ENCODE results near the gene NOP16. TPM values are rescaled to one million over a fixed set of nuclear protein-coding genes. Genes with fewer than 3 reads are reported as not detected.

The NOP16 gene
- polyA plus RNA-seq, 1 donor: 27.6 TPM

- no peak for DNase-seq
- no CpG with 5 or more reads among the region's 13 CpGs for WGBS (ENCODE audit: insufficient coverage, low lambda C conversion rate)
- Histone ChIP-seq H3K4me3 (ENCODE audit: low read length) (no peak overlapping the region), H3K27me3 (ENCODE audit: control insufficient read depth, insufficient read depth, low read length) (peaks cover 5% of the 10 kb centered on the region), H3K9me3 (ENCODE audit: control insufficient read depth, low read depth, low read length) (no peaks in the 10 kb centered on the region), H3K36me3 (ENCODE audit: control insufficient read depth, insufficient read depth, low read length) (peaks cover 10% of the 10 kb centered on the region), H3K4me1 (ENCODE audit: control insufficient read depth, insufficient read depth, low read length) (no peaks in the 10 kb centered on the region), H3K27ac (ENCODE audit: low read length) (no peak overlapping the region)
Observed at GRCh38 chr5:176371621-176372539, 16.5 kb downstream of the NOP16 start.

DNA sequence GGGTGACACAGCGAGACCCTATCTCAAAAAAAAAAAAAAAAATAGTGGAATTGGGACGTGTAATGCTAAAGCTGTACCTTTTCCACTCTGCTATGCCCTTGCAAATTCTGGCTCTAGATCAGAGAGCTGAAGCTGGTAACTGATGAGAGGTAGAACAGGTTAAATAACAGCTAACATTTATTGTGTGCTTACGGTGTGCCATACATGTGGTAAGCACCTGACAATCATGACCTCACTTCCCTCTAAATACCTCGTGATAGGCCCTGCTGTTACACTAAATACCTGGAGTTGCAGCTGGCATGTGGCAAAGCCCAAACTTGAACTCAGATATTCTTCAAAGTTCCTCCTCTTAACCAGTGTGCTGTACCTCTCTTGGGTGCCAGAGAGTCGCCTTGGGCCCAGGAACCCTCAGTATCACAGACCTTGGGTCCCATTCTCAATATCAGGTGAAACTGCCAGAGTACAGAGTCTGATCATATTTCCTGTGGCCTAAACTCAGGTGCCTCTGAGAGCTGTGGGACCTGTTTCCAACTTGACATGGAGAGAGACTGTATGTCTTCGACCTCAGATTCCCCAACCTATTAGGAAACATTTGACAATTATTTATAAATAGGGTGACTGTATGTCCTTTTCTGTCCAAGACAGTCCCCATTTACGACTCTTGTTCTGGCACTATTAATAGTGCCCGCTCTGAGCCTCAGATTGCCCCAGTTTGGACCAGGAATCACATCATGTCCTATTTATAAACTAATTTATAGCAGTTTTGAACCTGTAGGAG lies 18.3 kb downstream of the NOP16 start:
- peaks cover 17% of the 10 kb centered on the region for H3K27me3 ChIP-seq (ENCODE audit: control insufficient read depth, insufficient read depth, low read length)
- peaks cover 10% of the 10 kb centered on the region for H3K36me3 ChIP-seq (ENCODE audit: control insufficient read depth, insufficient read depth, low read length)
- peak in 1 of 2 donors; percentile 59 for DNase-seq
- H3K4me1 ChIP-seq (ENCODE audit: control insufficient read depth, insufficient read depth, low read length): no peaks in the 10 kb centered on the region
- 100% methylated on average over 2 of the region's 8 CpGs for WGBS (ENCODE audit: insufficient coverage, low lambda C conversion rate)
- no peak overlapping the region for H3K4me3 ChIP-seq (ENCODE audit: low read length)
- no peak overlapping the region for H3K27ac ChIP-seq (ENCODE audit: low read length)
- peaks cover 4% of the 10 kb centered on the region for H3K9me3 ChIP-seq (ENCODE audit: control insufficient read depth, low read depth, low read length)

GRCh38 chr5:176368726-176369125 lies 19.7 kb downstream of the NOP16 start:
- peaks cover 4% of the 10 kb centered on the region for H3K4me1 ChIP-seq (ENCODE audit: control insufficient read depth, insufficient read depth, low read length)
- no peak overlapping the region for H3K4me3 ChIP-seq (ENCODE audit: low read length)
- H3K27ac ChIP-seq (ENCODE audit: low read length): no peak overlapping the region
- peaks cover 4% of the 10 kb centered on the region for H3K9me3 ChIP-seq (ENCODE audit: control insufficient read depth, low read depth, low read length)
- no peak for DNase-seq
- WGBS (ENCODE audit: insufficient coverage, low lambda C conversion rate): no CpG with 5 or more reads among the region's 13 CpGs
- peaks cover 28% of the 10 kb centered on the region for H3K27me3 ChIP-seq (ENCODE audit: control insufficient read depth, insufficient read depth, low read length)
- peaks cover 10% of the 10 kb centered on the region for H3K36me3 ChIP-seq (ENCODE audit: control insufficient read depth, insufficient read depth, low read length)

DNA sequence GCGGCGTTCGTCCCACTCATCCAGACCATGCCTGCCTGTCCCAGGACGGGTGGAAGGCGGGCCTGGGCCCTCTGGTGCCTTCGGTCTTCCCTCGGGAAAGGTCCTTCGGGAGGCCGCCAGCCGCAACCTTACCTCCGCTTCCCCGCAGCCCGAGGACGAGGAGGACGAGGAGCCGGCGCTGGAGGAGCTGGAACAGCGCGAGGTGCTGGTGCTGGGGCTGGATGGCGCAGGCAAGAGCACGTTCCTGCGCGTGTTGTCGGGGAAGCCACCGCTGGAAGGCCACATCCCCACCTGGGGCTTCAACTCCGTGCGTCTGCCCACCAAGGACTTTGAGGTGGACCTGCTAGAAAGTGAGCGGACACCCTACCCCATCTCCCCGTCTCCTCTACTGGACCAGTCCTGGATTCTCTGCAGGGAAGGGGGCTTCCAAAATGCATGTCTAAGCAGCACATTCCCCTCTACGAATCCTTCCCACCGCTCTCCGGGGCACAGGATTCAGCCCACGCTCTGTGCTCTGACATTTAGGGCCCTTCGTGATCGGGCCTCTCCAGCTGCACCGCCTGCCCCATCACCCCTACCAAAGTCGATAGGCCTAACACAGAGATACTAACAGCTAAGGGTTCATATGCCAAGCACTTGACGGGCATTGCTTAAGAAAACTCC lies 22.0 kb downstream of the NOP16 start:
- Histone ChIP-seq H3K27me3 (ENCODE audit: control insufficient read depth, insufficient read depth, low read length) (peaks cover 34% of the 10 kb centered on the region), H3K4me1 (ENCODE audit: control insufficient read depth, insufficient read depth, low read length) (peaks cover 4% of the 10 kb centered on the region), H3K9me3 (ENCODE audit: control insufficient read depth, low read depth, low read length) (peaks cover 4% of the 10 kb centered on the region), H3K27ac (ENCODE audit: low read length) (no peak overlapping the region), H3K4me3 (ENCODE audit: low read length) (peak overlapping the region; percentile 37), H3K36me3 (ENCODE audit: control insufficient read depth, insufficient read depth, low read length) (peaks cover 10% of the 10 kb centered on the region)
- no CpG with 5 or more reads among the region's 38 CpGs for WGBS (ENCODE audit: insufficient coverage, low lambda C conversion rate)
- no peak for DNase-seq

GRCh38 chr5:176365351-176366231 lies 22.8 kb downstream of the NOP16 start, which contains the start of gene ARL10:
TSS of gene ARL10 (plus strand) at chr5:176365487. CDS start at chr5:176365564, 77 bp downstream.
- H3K9me3 ChIP-seq (ENCODE audit: control insufficient read depth, low read depth, low read length): peaks cover 4% of the 10 kb centered on the region
- H3K4me1 ChIP-seq (ENCODE audit: control insufficient read depth, insufficient read depth, low read length): peaks cover 4% of the 10 kb centered on the region
- peaks cover 34% of the 10 kb centered on the region for H3K27me3 ChIP-seq (ENCODE audit: control insufficient read depth, insufficient read depth, low read length)
- peak; percentile 9 to 64 for DNase-seq
- no CpG with 5 or more reads among the region's 108 CpGs for WGBS (ENCODE audit: insufficient coverage, low lambda C conversion rate)
- H3K27ac ChIP-seq (ENCODE audit: low read length): no peak within 1 kb of the TSS
- H3K4me3 ChIP-seq (ENCODE audit: low read length): peak within 1 kb of the TSS; percentile 37
- peaks cover 10% of the 10 kb centered on the region for H3K36me3 ChIP-seq (ENCODE audit: control insufficient read depth, insufficient read depth, low read length)

GRCh38 chr5:176364765-176365350 lies 23.5 kb downstream of the NOP16 start:
- Histone ChIP-seq H3K36me3 (ENCODE audit: control insufficient read depth, insufficient read depth, low read length) (peaks cover 10% of the 10 kb centered on the region), H3K4me3 (ENCODE audit: low read length) (peak overlapping the region; percentile 37), H3K27ac (ENCODE audit: low read length) (no peak overlapping the region), H3K4me1 (ENCODE audit: control insufficient read depth, insufficient read depth, low read length) (peaks cover 7% of the 10 kb centered on the region), H3K9me3 (ENCODE audit: control insufficient read depth, low read depth, low read length) (peaks cover 4% of the 10 kb centered on the region), H3K27me3 (ENCODE audit: control insufficient read depth, insufficient read depth, low read length) (peaks cover 34% of the 10 kb centered on the region)
- DNase-seq: peak in 1 of 2 donors; percentile 5
- WGBS (ENCODE audit: insufficient coverage, low lambda C conversion rate): no CpG with 5 or more reads among the region's 28 CpGs

DNA sequence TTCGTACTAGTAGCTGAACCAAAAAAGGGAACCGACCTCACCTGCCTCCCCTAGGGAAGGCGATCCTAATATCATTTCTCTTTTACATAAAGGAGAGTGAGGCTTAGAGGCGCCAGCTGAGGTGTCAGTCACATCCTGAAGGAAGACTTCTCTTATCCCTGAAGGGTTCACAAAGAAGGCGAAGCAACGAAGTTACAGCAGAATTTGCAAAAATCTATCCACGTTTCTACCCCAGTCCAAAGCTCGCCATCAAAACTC lies 26.2 kb downstream of the NOP16 start:
- Histone ChIP-seq H3K4me1 (ENCODE audit: control insufficient read depth, insufficient read depth, low read length) (peaks cover 9% of the 10 kb centered on the region), H3K27ac (ENCODE audit: low read length) (no peak overlapping the region)
- 20% methylated on average over 1 of the region's 8 CpGs for WGBS (ENCODE audit: insufficient coverage, low lambda C conversion rate)

GRCh38 chr5:176361437-176362232 lies 26.8 kb downstream of the NOP16 start, which contains the start of gene KIAA1191:
TSS of gene KIAA1191 (minus strand) at chr5:176361764. CDS start at chr5:176359508, 2,256 bp downstream.
- Histone ChIP-seq H3K4me3 (ENCODE audit: low read length) (peak within 1 kb of the TSS; percentile 99), H3K27ac (ENCODE audit: low read length) (peak within 1 kb of the TSS; percentile 21), H3K4me1 (ENCODE audit: control insufficient read depth, insufficient read depth, low read length) (peaks cover 9% of the 10 kb centered on the region), H3K27me3 (ENCODE audit: control insufficient read depth, insufficient read depth, low read length) (peaks cover 29% of the 10 kb centered on the region), H3K9me3 (ENCODE audit: control insufficient read depth, low read depth, low read length) (peaks cover 4% of the 10 kb centered on the region), H3K36me3 (ENCODE audit: control insufficient read depth, insufficient read depth, low read length) (peaks cover 14% of the 10 kb centered on the region)
- WGBS (ENCODE audit: insufficient coverage, low lambda C conversion rate): no CpG with 5 or more reads among the region's 56 CpGs
- peak; percentile 91 to 95 for DNase-seq

More for the DNA sequence above, 26.2 kb downstream of the NOP16 start:
- no peak for DNase-seq
- Histone ChIP-seq H3K4me3 (ENCODE audit: low read length) (peak overlapping the region; percentile 99), H3K27me3 (ENCODE audit: control insufficient read depth, insufficient read depth, low read length) (peaks cover 29% of the 10 kb centered on the region), H3K36me3 (ENCODE audit: control insufficient read depth, insufficient read depth, low read length) (peaks cover 11% of the 10 kb centered on the region), H3K9me3 (ENCODE audit: control insufficient read depth, low read depth, low read length) (peaks cover 4% of the 10 kb centered on the region)

Data from large intestine (tissue), 3 donors.